Right lobe of liver (tissue), 4 donors: ENCODE results near the gene GPC4.

Experiments
- CTCF ChIP-seq, 4 donors: fragments of 200-600 bp in 3 of 4; fragments of 450-650 bp in 1 of 4; IDR thresholded peaks; one replicate each; pipeline versions ENCODE4 v1.5.1 to v1.8.0; 2016 to 2022; ENCODE audit warnings: antibody characterized with exemption in 4 of 4, mild to moderate bottlenecking in 2 of 4
- POLR2A ChIP-seq: fragments of 450-650 bp; IDR thresholded peaks from one replicate; pipeline ENCODE4 v1.6.1; 2017; ENCODE audit warnings: antibody characterized with exemption, mild to moderate bottlenecking
- donor health status: DM: no; HTN: no; CAD: no.
- donor health status: DM: no; HTN: no; CAD: no.
- donor health status: DM: no; HTN: yes; CAD: no.

- TF ChIP-seq CTCF (IDR thresholded peaks at IDR 0.05) (no peak), POLR2A (no peak)
These were observed 107.4 kb downstream of the GPC4 start for GRCh38 chrX:133307637-133308498.
